ENCODE data around the gene ARHGEF7.

DNA sequence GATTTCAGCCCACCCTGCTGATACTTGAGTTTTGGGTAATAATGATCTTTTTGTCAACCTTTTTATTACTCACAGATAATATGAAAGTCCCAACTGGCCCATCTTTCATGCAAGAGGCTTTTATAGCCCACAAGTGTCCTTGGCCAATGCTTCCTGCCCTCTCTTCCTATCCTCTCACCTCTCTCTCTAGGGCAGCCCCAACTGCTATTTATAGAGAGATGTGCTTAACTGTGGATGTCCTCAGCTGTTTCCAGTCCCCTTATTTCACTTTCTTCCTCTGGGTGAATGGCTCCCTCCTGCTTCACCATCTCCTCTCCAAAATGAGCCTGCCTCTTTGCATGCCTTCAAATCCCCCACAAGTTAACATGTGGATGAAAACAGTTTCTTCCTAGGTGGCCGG is 27.4 kb downstream of the ARHGEF7 start:
- TF ChIP-seq, protein P1, sequence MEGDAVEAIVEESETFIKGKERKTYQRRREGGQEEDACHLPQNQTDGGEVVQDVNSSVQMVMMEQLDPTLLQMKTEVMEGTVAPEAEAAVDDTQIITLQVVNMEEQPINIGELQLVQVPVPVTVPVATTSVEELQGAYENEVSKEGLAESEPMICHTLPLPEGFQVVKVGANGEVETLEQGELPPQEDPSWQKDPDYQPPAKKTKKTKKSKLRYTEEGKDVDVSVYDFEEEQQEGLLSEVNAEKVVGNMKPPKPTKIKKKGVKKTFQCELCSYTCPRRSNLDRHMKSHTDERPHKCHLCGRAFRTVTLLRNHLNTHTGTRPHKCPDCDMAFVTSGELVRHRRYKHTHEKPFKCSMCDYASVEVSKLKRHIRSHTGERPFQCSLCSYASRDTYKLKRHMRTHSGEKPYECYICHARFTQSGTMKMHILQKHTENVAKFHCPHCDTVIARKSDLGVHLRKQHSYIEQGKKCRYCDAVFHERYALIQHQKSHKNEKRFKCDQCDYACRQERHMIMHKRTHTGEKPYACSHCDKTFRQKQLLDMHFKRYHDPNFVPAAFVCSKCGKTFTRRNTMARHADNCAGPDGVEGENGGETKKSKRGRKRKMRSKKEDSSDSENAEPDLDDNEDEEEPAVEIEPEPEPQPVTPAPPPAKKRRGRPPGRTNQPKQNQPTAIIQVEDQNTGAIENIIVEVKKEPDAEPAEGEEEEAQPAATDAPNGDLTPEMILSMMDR (IDR thresholded peaks at IDR 0.05; ENCODE audit: low read depth, low read length) = no peak
- no peak for TF ChIP-seq EZH2phosphoT487 (IDR thresholded peaks at IDR 0.05; ENCODE audit: low read depth)

Data from OCI-LY3 (cell line).